HCT116 (cell line): ENCODE results near the gene LCOR.

Experiments used
- ELF1 ChIP-seq: IDR thresholded peaks from 2 replicates; pipeline ENCODE4 v1.6.1; 2012; ENCODE audit warnings: low read depth, borderline replicate concordance
- POLR2A ChIP-seq: IDR thresholded peaks from 2 replicates; pipeline ENCODE4 v1.7.0; 2011; ENCODE audit warnings: borderline replicate concordance; ENCODE audit not compliant: insufficient read depth, insufficient read length; ENCODE audit errors: extremely low read depth
- POLR2AphosphoS5 ChIP-seq: IDR thresholded peaks from 2 replicates; pipeline ENCODE4 v1.6.1; 2011; ENCODE audit warnings: mild to moderate bottlenecking, low read depth, low read length, moderate library complexity
- ZFX ChIP-seq: fragments of 450-650 bp; IDR thresholded peaks from 2 replicates; pipeline ENCODE4 v1.6.1; 2017
- ZNF274 ChIP-seq: fragments of 200-500 bp; sonication (Bioruptor generic); IDR thresholded peaks from 2 replicates; pipeline ENCODE4 v1.6.1; 2014; ENCODE audit warnings: mild to moderate bottlenecking, low read depth, low read length, inconsistent platforms
- TF ChIP-seq, protein P1 (sequence below): IDR thresholded peaks from 2 replicates; pipeline ENCODE4 v1.6.1; 2012
- TF ChIP-seq, protein P2 (sequence below), 3 experiments: fragments of 200-600 bp in 1 of 3; sonication (generic) in 1 of 3; IDR thresholded peaks in 2 of 3; conservative IDR thresholded peaks in 1 of 3; 2 replicates each; pipeline ENCODE4 v1.5.1; 2012 to 2017; ENCODE audit warnings: low read depth in 2 of 3, low read length in 2 of 3, antibody characterized with exemption in 1 of 3, borderline replicate concordance in 1 of 3, control low read depth in 1 of 3, mild to moderate bottlenecking in 1 of 3, mixed read lengths in 1 of 3, mixed run types in 1 of 3, moderate library complexity in 1 of 3; ENCODE audit not compliant: insufficient read depth in 1 of 3

DNA sequence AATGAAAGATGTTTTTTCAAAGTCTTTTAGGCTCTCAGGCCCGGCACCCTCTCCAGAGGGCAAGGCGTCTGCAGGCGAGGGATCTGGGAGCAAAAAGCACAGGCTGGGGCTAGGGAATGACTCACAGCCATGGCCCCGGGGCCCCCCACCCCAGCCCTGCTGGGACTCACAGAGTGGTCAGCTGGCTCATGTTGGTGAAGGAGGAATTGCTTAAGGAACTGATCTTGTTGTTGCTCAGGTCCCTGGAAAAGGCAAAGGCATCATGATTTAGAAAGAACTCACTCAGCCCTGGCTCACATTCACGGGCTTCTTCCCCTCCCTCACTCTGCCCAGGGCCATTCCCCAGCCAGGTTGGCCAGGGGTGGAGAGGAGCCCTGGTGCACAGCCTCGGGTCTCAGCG, 202.2 kb downstream of the LCOR start:
- TF ChIP-seq ZNF274 (no peak), ELF1 (no peak), POLR2AphosphoS5 (no peak), POLR2A (no peak), ZFX (no peak)
- TF ChIP-seq, protein P1, sequence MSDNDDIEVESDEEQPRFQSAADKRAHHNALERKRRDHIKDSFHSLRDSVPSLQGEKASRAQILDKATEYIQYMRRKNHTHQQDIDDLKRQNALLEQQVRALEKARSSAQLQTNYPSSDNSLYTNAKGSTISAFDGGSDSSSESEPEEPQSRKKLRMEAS, result no peak
- TF ChIP-seq, protein P2, sequence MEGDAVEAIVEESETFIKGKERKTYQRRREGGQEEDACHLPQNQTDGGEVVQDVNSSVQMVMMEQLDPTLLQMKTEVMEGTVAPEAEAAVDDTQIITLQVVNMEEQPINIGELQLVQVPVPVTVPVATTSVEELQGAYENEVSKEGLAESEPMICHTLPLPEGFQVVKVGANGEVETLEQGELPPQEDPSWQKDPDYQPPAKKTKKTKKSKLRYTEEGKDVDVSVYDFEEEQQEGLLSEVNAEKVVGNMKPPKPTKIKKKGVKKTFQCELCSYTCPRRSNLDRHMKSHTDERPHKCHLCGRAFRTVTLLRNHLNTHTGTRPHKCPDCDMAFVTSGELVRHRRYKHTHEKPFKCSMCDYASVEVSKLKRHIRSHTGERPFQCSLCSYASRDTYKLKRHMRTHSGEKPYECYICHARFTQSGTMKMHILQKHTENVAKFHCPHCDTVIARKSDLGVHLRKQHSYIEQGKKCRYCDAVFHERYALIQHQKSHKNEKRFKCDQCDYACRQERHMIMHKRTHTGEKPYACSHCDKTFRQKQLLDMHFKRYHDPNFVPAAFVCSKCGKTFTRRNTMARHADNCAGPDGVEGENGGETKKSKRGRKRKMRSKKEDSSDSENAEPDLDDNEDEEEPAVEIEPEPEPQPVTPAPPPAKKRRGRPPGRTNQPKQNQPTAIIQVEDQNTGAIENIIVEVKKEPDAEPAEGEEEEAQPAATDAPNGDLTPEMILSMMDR (IDR thresholded peaks at IDR 0.05 in 2 of 3, conservative IDR thresholded peaks at IDR 0.05 in 1 of 3; ENCODE audit: borderline replicate concordance in 1 of 3, insufficient read depth in 1 of 3, low read depth in 2 of 3, low read length in 2 of 3), result no peak
